Naive B cell (primary cell): ENCODE results near the gene MIA2. TPM values are rescaled to one million over a fixed set of nuclear protein-coding genes. Genes with fewer than 3 reads are reported as not detected.
A peak's percentile ranks its signal among the peaks of the same experiment; 100 is the strongest.

ENCODE experiments used
- ATAC-seq, 2 donors: fragments of 150-1000 bp; cut with Tn5 transposase; 2 replicates each; pipeline ENCODE4 v1.10.0; 2021; ENCODE audit warnings: low read depth in 2 of 2, mild to moderate bottlenecking in 2 of 2, moderate library complexity in 2 of 2
- DNase-seq: peaks from one replicate; pipeline ENCODE4 v3.0.0; 2022
- H3K27ac Mint-ChIP-seq, 6 donors: one replicate each; pipeline ENCODE4 v1.8.0; 2020 to 2022; ENCODE audit warnings: mild to moderate bottlenecking in 6 of 6, mixed read lengths in 6 of 6, moderate library complexity in 5 of 6, inconsistent platforms in 2 of 6
- H3K27me3 Mint-ChIP-seq, 3 donors: one replicate each; pipeline ENCODE4 v1.8.0; 2021 to 2022; ENCODE audit warnings: mixed read lengths in 3 of 3, mild to moderate bottlenecking in 1 of 3
- H3K36me3 Mint-ChIP-seq, 2 donors: one replicate each; pipeline ENCODE4 v1.8.0; 2020 to 2022; ENCODE audit warnings: mixed read lengths in 2 of 2, inconsistent platforms in 1 of 2, mild to moderate bottlenecking in 1 of 2
- H3K4me1 Mint-ChIP-seq, 3 donors: one replicate each; pipeline ENCODE4 v1.8.0; 2020 to 2022; ENCODE audit warnings: mixed read lengths in 3 of 3, inconsistent platforms in 1 of 3, mild to moderate bottlenecking in 1 of 3, moderate library complexity in 1 of 3
- H3K4me3 Mint-ChIP-seq, 8 donors: one replicate each; pipeline ENCODE4 v1.8.0; 2020 to 2022; ENCODE audit warnings: mild to moderate bottlenecking in 8 of 8, mixed read lengths in 8 of 8, moderate library complexity in 8 of 8, inconsistent platforms in 2 of 8
- H3K9me3 Mint-ChIP-seq, 7 donors: one replicate each; pipeline ENCODE4 v1.8.0; 2020 to 2022; ENCODE audit warnings: mixed read lengths in 7 of 7, mild to moderate bottlenecking in 5 of 7, inconsistent platforms in 2 of 7, moderate library complexity in 1 of 7
- polyA plus RNA-seq, 6 donors: library from polyadenylated mRNA; unstranded; fragments of 300-500 nt; fragmentation: Illumina TruSeq; gene quantifications; one replicate each; pipeline ENCODE4 v1.2.3, GENCODE V29; 2021; ENCODE audit warnings: low read depth in 6 of 6

The MIA2 gene
- polyA plus RNA-seq, 6 donors from 2014 or later, result 16.2 to 27.3 (median 23.7) TPM

DNA sequence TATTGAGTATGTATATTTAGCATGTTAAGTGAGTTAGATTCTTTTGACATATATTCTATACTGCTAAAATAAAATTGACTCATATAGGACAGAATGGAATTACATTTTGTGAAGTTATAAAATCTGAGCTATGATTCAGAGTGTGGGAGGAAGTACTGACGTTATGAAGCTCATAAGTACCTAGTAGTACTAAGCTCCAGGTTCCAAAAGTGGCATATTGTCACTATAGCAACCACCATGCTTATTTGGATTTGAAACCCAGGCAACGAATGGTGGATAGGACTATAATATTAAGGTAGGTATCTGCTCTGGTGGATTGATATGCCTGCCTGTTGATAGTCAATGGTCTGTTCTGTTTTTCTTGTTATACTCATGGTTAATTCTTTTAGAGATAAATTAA, 200.7 kb downstream of the MIA2 start:
- Mint-ChIP-seq H3K4me1 (peaks cover 21 to 29% (median 25%) of the 10 kb centered on the region in 3 donors), H3K27me3 (no peaks in the 10 kb centered on the region), H3K36me3 (no peaks in the 10 kb centered on the region), H3K27ac (no peak overlapping the region), H3K9me3 (no peaks in the 10 kb centered on the region), H3K4me3 (no peak overlapping the region)
- DNase-seq, result no peak
- ATAC-seq, result no peak

DNA sequence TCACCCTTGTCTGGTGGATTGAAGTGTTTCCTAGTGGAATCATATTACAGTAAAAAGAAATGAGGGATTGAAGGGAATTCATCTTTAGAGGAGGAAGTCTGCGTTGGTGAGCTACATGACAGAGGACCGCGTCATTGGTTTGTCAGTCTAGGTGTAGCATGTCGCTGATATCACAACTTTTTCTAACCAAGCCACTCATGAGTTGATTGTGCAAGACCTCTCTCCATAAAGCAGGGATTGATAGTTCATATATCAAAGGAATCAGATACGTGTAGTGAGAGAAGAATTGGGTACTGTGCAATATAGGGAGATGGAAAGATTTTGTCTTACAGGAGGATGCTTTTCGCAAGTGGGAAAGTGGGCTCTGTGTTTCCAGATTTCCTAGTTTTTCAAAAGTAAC, 201.5 kb downstream of the MIA2 start:
- Mint-ChIP-seq H3K36me3 (no peaks in the 10 kb centered on the region), H3K27me3 (no peaks in the 10 kb centered on the region), H3K4me3 (peak overlapping the region in 1 of 8 donors; percentile 12), H3K9me3 (no peaks in the 10 kb centered on the region), H3K27ac (peak overlapping the region in 2 of 6 donors; percentile 57 to 79), H3K4me1 (peaks cover 15 to 21% (median 17%) of the 10 kb centered on the region in 3 donors)
- ATAC-seq (no peak), DNase-seq (no peak)

Other genes with a start within 250 kb of the MIA2 start
- 10 to 100 TPM; 25.4 to 32.4 (median 28.9) TPM for gene SEC23A, start 130.7 kb upstream of the MIA2 start, polyA plus RNA-seq
- gene GEMIN2, start 119.6 kb upstream of the MIA2 start, polyA plus RNA-seq, result 10 to 100 TPM; 12.9 to 23.9 (median 14.6) TPM
- gene TRAPPC6B, start 63.6 kb upstream of the MIA2 start, polyA plus RNA-seq, result 10 to 100 TPM in 5 of 6 donors, 1 to 10 TPM in 1; 9.4 to 15.0 (median 11.9) TPM
- gene PNN, start 58.7 kb upstream of the MIA2 start, polyA plus RNA-seq, result 10 to 100 TPM; 18.6 to 42.5 (median 24.7) TPM
- 10 to 100 TPM; 13.2 to 21.3 (median 19.6) TPM for gene FBXO33, start 198.5 kb downstream of the MIA2 start, polyA plus RNA-seq